OCI-LY1 (cell line): ENCODE results near the gene IFT43.

Experiments
- EZH2 ChIP-seq: fragments of 200-600 bp; sonication (generic), shearing (Covaris generic); IDR thresholded peaks from 2 replicates; pipeline ENCODE4 v1.8.0; 2017; ENCODE audit warnings: borderline replicate concordance, mixed run types, mild to moderate bottlenecking, antibody characterized with exemption, low read length, moderate library complexity, mixed read lengths
- TF ChIP-seq, protein P1 (sequence below): fragments of 200-600 bp; sonication (generic), shearing (Covaris generic); IDR thresholded peaks from 2 replicates; pipeline ENCODE4 v1.5.1; 2017; ENCODE audit warnings: mild to moderate bottlenecking, antibody characterized with exemption, low read length, moderate library complexity, mixed read lengths

DNA sequence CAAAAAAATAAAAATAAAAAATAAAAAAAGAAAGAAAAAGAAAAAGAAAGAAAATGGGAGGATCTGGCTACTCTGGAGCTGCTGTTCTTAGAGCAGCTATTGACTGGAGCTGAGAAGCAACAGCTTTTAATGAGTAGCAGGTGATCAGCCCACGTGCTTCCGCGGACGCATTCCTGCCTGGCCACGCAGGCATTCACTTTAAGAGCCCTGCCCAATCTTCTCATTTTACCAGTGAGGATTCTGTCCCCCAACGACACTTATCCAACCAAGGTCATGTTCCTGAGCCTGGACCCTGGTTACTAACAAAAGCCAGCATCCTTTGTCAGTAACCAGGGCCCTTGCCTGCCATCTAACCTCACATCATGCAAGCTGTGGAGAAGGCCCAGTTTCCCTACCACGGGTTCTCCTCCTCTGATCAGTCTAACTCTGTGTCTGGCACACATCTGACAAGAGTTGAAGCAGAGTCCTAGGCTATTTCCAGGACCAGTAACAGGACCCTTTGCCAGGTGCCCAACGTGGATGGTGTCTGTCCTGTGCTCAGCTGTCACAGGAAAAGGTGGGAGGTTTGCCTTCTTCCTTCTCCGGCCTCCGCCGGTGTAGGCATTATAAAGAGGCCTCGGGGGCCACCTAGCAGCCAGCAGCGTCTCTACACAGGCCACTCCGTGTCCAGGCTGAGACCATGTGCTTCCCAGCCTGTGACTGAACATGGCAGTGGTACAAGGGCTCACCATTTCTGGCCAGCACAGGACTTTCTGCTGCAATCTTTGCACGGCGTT, 105.2 kb downstream of the IFT43 start:
- TF ChIP-seq, protein P1, sequence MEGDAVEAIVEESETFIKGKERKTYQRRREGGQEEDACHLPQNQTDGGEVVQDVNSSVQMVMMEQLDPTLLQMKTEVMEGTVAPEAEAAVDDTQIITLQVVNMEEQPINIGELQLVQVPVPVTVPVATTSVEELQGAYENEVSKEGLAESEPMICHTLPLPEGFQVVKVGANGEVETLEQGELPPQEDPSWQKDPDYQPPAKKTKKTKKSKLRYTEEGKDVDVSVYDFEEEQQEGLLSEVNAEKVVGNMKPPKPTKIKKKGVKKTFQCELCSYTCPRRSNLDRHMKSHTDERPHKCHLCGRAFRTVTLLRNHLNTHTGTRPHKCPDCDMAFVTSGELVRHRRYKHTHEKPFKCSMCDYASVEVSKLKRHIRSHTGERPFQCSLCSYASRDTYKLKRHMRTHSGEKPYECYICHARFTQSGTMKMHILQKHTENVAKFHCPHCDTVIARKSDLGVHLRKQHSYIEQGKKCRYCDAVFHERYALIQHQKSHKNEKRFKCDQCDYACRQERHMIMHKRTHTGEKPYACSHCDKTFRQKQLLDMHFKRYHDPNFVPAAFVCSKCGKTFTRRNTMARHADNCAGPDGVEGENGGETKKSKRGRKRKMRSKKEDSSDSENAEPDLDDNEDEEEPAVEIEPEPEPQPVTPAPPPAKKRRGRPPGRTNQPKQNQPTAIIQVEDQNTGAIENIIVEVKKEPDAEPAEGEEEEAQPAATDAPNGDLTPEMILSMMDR = peak; percentile 8; the same call in 1 of the 2 replicates
- TF ChIP-seq EZH2 = no peak
